Stimulated activated CD4-positive, alpha-beta T cell treated with anti-CD3 and anti-CD28 coated beads, Interleukin-1b, Interleukin-23, amount 100 ng/mL, for 48 hours (primary cell): ENCODE results near the gene MKNK2.
"Not testable (repeated sequence)": the region's sequence is repeated elsewhere in the genome, so short reads cannot be mapped to it uniquely, and the experiment has no call there.

ENCODE experiments used
- DNase-seq: peaks from one replicate; pipeline ENCODE4 v3.0.0-alpha.2; 2020

Gene MKNK2

DNA sequence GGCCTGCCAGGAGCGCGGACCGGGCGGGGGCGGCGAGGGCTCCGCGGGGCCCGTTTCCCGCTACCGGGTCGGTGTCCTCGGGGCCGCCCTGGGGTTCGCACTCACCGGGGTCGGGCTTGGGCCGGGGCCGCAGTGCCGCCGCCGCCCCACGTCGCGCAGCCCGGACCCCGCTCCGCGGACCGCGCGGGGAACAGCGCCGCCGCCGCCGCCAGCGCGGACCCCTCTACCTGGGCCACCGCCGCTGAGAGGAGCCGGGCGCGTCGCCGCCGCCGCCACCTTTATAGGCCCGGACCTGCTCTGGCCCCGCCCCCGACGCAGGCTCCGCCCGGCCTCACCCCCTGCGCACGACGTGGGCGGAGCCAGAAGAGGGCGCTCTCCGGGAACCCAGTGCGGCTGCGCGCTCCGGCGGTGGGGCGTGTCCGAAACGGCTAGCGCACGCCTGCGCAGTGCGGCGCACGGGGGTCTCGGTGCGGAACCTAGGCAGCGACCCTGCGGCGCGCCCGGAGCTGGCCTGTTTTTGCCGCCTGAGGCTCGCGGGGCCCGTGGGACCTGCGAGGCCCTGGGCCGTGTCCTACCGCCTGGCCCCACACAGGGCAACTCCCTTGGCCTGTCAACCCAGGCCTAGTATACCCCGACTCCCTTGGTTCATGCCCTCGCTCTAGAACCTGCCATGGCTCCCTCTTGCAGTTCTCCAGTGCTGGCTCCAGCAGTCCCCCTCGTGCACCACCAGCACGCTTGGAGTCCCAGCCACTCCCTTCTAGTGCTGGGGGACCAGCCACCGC is at the start of gene MKNK2:
Gene MKNK2, minus strand, starts transcription at position 254 of the 782 bp plus-strand sequence. CDS start 393 bp downstream, outside the sequence.
- DNase-seq: peak; percentile 94

DNA sequence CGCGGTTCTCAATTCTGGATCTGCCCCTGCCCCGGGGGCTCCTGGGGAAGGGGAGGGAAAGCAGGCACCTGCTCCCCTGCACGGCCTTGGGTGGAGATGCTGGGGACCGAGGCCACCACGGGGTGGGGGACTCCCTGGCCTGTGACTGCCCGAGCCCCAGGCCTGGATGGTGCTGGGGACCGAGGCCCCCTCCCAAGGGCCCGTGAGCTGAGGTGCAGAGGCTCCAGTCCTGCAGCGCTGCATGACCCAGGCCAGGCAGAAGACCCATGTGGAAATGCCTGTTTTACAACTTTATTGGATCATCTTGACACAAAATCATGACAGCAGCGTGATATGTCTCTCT is 49.6 kb upstream of the MKNK2 start:
- DNase-seq: no peak

DNA sequence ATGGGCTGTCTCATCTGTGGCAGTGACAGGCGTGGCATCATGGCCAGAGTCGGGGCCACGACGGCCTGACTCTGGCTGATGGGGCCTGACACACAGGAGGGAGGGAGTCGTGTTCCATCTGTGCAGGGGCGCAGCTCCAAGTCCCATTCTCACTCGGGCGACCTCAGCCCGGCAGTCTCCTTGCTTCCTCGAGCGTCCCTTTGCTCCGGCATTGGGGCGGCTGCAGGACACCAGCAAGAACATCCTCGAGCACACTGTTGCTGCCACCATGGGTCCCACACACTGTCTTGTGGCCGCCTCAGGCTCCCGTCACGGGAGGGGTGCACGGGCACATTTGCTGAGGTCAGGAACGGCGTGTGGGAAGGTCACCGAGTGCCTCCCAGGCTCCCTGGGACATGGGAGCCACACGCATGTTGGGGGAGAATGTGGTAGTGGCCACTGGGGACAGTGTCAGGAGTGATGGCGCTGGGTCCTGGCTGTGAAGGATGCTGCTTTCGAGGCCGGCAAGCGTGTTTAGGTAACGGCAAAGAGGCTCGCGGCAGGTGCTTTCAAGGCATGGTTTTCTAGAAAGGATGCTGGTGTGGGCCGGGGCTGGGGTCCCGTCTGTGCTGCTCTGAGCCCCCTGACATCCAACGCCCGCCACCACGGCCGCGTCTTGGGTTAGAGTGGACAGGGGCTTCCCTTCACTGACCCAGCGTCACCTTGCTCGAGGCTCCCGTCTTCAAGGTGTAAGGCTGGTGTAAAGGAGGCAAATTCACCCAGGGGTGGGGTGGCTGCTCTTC is 49.1 kb upstream of the MKNK2 start:
- DNase-seq: no peak

DNA sequence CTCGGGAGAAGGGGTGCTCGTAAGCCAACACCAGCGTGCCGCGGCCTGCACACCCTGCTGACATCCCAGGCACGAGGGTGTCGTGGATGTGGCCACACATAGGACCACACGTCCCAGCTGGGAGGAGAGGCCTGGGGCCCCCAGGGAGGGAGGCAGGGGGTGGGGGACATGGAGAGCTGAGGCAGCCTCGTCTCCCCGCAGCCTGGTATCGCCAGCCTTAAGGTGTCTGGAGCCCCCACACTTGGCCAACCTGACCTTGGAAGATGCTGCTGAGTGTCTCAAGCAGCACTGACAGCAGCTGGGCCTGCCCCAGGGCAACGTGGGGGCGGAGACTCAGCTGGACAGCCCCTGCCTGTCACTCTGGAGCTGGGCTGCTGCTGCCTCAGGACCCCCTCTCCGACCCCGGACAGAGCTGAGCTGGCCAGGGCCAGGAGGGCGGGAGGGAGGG is 48.0 kb upstream of the MKNK2 start:
- DNase-seq: no peak

DNA sequence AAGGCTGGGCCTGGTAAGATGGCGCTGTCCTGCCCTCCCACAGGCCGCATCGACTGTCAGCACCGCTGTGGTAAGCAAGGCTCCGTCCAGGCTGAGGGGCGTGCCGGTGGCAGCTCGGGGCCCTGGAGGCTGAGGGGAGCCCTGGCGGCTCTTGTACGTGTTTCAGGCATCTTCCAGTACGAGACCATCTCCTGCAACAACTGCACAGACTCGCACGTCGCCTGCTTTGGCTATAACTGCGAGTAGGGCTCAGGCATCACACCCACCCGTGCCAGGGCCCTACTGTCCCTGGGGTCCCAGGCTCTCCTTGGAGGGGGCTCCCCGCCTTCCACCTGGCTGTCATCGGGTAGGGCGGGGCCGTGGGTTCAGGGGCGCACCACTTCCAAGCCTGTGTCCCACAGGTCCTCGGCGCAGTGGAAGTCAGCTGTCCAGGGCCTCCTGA is 46.9 kb upstream of the MKNK2 start:
- no peak for DNase-seq

DNA sequence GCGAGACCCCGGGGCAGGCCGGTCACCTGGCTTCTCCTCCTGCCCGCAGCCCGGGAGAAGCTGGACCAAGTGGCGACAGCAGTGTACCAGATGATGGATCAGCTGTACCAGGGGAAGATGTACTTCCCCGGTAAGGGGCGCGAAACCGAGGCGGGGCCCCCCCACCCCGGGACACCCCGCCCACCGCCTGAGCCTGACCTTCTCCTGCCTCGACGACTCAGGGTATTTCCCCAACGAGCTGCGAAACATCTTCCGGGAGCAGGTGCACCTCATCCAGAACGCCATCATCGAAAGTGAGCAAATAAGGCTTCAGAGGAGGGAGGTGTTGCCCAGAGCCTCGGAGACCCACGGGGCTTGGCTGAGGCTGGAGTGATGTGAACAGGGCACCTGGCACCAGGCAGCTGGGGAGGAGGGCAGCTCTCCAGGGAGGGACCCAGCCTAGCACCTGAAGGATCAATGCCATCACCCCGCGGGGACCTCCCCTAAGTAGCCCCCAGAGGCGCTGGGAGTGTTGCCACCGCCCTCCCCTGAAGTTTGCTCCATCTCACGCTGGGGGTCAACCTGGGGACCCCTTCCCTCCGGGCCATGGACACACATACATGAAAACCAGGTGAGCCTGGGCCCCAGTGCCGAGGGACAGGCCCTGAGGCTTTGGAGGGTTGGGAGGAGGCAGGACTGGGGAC is 46.3 kb upstream of the MKNK2 start:
- DNase-seq: peak; percentile 63

DNA sequence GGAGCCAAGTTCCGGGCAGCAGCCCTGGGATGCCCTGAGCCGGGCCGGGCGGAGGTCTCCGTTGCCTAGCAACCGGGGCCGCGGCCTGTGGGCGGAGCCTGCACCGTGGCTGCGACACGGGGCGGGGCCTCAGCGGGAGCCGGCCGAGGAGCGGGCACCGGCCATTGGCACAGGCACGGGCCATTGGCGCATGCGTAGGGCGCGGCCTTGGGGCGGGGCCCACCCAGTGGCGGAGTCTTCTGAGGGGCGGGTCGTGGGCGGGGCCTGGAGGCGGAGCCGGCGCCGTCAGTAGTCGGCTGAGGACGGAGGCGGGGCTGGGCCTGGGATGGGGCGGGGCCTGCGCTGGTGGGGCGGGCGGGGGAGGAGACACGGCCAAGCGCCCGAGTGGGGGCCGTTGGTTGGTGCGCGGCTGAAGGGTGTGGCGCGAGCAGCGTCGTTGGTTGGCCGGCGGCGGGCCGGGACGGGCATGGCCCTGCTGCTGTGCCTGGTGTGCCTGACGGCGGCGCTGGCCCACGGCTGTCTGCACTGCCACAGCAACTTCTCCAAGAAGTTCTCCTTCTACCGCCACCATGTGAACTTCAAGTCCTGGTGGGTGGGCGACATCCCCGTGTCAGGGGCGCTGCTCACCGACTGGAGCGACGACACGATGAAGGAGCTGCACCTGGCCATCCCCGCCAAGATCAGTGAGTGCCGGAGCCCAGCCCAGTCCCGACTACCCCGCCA is 45.6 kb upstream of the MKNK2 start, which contains the start of gene IZUMO4:
Gene IZUMO4, plus strand, starts transcription at position 436 of the 723 bp plus-strand sequence. Its CDS starts 31 bp downstream, at position 467.
- peak; percentile 100 for DNase-seq

DNA sequence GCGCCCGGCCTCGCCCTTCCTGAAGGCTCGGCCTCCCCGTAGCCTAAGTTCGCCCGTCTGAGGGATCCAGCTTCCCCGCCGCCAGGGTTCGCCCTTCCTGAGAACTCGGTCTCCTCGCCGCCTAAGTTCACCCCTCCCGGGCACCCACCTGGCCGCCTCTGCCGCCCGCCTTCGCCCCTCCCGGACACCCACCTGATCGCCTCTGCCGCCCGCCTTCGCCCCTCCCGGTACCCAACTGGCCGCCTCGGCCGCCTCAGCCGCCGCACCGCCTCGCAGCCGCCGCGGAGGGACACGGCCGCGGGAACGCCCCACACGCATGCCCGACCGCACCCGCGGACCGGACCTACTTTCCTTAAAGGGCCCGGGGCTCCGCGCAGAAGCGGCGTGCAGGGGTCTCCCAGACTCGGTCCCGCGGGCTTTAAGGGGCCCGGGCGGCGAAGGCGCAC is 45.0 kb upstream of the MKNK2 start, which contains the start of gene MOB3A:
Gene MOB3A, minus strand, starts transcription at position 293 of the 446 bp plus-strand sequence. CDS start 17,766 bp downstream, outside the sequence.
- peak; percentile 87 for DNase-seq

DNA sequence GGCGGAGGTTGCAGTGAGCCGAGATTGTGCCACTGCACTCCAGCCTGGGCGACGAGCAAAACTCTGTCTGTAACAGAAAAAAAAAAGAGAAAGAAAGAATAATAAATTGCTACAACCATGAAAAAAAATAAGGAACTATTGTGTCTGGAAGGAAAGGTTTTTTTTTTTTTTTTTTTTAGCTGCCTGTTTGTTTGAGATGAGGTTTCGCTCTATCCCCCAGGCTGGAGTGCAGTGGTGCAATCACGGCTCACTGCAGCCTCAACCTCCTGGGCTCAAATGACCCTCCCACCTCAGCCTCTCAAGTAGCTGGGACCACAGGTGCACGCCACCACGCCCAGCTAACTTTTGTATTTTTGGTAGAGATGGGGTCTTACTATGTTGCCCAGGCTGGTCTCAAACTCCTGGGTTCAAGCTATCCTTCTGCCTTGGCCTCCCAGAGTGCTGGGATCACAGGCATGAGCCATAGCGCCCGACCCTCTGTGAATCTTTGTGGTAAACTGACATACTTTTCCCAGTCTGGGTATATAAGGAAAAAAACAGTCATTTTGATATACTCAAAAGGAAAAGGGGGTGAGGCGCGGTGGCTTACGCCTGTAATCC is 41.0 kb upstream of the MKNK2 start:
- DNase-seq: not testable (repeated sequence)

DNA sequence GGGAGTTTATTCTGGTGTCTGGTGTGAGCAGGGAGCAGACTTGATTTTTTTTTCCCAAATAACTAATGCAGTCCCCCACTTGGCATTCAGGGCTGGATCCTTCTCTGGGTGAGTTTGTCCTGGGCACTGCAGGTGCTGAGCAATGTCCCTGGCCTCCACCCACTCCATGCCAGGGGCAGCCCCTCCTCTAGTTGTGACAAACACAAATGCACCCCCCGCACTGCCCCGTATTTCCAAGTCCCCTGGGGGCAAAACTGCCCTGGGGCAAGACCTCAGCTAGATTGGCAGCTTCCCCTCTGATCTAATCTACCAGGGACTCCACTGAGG is 38.6 kb upstream of the MKNK2 start:
- no peak for DNase-seq

DNA sequence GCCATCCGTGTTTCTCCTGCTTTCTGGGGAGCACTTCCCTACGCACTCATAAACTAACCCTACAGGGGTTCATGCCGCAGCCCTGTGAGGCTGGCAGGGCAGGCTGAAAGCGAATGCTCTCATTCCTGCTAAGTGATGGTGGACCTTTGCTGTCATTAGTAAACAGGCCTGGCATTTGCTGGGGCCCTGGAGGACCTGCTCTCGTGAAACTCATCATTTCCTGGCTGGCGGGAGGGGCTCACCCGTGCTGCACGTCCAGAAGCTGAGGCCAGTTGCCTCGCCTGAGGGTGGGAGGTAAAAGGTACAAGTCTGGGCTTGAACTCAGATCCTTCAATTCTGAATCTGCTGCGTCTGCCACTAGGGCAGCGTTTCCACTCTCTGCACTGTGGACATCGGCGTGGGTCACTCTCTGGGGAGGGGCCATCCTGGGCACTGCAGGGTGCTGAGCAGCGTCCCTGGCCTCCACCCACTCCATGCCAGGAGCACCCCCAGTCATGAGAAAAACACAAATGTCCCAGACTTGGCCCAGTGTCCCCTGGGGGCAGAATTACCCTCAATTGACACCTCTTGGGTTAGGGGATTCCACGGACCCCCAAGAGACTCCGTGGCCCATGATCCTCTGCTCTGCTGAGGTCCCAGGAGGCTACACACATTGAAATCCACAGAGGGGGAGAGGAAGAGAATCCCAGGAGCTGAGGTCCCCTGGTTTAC is 38.1 kb upstream of the MKNK2 start:
- DNase-seq: no peak

DNA sequence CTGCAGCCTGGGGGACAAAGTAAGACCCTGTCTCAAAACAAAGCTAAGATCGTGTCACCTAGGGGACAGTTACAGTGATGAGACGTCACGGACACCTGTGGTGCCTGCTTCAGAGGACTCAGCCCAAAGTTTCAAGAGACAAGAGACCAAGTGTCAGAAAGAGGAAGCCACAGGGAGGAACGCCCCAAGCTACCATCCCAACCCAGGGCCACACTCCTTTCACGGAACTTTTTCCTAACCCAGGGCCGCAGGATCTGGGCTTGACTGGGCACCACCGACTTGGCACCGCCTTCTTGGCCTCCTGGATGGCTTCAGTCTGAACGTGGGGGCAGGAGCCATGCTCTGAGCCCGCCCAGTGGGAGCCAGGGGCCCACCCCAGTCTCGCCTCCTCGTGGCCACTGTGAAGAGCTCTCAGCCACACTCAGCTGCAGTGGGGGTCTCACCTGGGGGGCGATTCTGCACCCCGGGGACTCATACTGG is 36.6 kb upstream of the MKNK2 start:
- no peak for DNase-seq

DNA sequence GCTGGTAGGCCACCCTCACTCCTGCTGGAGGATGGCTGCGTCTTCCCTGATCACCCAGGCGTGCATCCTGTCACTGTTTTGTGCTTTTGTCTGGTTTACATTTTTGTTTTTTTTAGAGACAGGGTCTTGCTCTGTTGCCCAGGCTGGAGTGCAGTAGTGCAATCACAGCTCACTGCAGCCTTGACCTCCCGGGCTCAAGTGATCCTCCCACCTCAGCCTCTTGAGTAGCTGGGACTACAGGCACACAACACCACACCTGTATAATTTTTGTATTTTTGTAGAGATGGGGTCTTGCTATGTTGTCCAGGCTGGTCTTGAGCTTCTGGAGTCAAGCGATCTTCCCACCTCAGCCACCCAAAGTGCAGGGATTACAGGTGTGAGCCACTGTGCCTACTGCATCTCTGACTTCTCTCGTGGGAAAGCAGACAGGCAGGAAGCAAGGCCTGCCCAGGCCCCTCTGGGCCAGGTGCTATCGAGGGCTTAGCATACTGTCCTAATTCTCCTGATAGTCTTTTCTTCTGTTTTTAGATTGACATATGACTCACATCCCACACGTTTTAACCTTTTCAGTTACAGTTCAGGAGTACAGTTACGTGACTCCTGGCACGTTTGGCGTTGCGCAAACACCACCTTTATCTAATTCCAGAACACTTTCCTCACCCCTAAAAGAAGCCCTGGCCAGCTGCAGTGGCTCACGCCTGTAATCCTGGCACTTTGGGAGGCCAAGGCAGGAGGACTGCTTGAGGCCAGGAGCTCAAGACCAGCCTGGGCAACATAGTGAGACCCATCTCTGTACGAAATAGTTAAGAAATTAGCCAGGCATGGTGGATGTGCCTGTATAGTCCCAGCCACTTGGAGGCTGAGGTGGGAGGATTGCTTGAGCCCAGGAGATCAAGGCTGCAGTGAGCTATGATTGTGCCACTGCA is 35.9 kb upstream of the MKNK2 start:
- peak; percentile 59 for DNase-seq

DNA sequence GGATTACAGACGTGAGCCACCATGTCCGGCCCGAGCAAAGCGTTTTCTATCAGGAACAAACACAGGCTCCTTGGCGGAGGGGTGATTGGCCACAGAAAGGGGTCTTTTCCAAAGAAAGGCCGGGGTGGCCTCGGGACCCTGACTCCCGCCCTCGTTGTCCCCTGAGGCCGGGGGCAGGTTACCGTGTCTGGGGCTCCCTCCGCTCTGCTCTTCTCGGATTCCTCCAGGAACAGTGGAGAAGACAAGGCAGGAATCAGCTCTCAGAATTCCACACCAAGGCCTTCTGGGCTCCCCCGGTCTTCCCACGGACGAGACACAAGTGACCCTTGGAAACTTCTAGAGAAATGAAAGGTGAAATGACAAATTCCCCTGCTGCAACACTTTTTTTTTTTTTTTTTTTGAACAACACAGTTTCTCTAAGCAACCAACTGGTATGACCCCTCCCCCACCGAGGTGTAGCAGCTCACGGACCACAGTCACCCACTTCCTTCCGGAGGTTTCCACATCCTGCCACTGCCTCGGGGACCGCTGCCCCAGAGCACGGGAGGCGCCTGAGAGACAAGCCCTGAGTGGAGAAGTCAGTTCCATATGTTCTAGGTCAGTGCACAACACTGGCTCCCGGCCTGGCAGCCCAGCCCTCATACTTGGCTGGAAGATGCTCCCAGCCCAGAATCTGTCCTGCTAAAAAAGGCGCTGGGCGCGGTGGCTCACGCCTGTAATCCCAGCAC is 34.1 kb upstream of the MKNK2 start:
- peak; percentile 94 for DNase-seq

DNA sequence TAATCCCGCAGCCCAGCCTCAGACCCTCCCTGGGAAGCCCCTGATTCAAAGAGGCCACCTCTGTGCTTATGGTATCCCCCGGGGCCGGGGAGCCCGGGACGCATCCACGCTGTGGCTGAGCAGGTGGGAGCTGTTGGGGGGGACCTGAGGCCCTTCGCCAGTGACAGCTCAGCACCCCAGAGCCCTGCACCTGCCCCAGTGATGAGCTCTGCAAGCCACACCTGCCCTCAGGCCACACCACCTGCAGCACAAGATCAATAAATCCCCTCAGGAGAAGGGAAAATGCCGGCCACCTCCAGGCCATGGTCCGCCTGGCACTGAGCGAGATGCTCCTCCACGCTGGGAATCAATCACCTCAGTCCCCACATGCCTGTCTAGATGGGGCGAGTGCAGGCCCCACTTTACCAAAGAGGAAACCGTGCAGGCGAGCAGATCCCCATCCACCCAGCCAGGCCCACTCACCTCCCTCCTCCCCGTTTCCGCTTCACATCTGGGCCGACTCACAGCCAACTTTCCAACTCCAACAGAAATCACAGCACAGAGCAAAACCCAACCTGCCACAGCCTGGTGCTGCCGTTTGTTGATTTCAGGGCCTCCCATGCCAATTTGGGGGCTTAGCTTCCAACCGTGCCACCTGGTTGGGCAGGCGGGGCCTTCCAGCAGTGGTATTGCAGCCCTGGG is 32.3 kb upstream of the MKNK2 start:
- DNase-seq: peak; percentile 67

DNA sequence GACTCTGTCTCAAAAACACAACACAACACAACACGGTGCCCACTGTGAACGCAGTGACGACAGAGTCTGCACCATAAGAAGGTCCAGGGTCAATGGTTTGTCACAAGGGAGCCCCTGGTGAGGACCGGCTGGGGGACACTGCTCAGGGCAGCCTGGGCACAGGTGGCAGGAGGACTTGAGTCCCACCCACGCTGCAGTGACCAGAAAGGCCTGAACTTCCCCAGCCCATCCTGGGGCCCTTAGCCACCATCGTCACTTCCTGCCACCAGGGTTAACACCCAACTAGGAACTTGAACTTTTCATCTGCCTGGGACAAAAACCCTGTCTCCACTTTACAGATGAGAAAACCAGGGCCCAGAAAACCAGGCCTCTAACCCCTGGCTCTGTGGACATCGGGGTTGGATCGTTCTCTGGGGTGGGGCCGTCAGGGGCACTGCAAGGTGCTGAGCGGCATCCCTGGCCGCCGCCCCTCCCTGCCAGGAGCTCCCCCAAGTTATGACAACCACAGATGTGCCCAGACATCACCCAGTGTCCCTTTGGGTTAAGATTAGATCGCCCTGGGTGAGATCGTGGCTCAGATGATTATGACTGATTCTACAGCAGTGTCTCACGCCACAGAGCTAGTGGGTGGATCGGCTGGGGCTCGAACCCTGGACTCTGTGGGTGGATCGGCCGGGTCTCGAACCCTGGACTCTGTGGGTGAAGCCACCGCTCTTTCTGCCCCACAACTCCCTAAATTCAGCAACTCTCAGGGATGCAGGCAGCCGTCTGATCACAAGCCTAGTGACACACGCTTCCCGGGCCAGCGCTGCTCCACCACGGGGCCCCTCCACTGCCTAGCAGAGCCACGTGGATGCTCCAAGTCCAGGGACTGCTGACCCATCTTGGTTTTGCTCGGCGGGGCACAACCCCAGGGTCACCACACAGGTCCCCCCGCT is 31.1 kb upstream of the MKNK2 start:
- DNase-seq: peak; percentile 45

DNA sequence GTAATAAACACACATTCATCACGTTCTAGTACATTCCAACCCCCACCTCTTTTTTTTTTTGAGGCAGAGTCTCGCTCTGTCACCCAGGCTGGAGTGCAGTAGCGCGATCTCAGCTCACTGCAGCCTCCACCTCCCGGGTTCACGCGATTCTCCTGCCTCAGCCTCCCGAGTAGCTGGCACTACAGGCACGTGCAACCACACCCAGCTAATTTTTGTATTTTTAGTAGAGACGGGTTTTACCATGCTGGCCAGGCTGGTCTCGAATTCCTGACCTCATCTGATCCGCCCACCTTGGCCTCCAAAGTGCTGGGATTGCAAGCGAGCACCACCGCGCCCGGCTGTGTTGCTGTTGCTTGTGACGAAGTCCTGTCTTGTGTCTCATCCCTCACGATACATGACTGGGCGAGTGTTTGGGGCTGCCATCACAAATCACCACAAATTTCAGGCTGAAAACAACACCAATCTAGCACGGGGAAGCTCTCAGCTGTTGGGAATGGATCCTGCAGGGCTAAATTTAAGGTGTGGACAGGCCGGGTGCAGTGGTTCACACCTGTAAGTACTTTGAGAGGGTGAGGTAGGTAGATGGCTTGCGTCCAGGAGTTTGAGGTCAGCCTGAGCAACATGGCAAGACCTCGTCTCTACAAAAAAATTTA is 29.4 kb upstream of the MKNK2 start:
- no peak for DNase-seq
